HepG2 (cell line): ENCODE data around the gene COX4I2. TPM values are rescaled to one million over a fixed set of nuclear protein-coding genes. Genes with fewer than 3 reads are reported as not detected.

Source experiments
- ADNP ChIP-seq: sonication (generic); formaldehyde crosslinking; IDR thresholded peaks from 2 replicates; pipeline ENCODE4 v1.4.0; 2020; ENCODE audit warnings: missing genetic modification reagents
- ERF ChIP-seq: IDR thresholded peaks from 2 replicates; pipeline ENCODE4 v1.6.1; 2018; ENCODE audit warnings: missing biosample characterization, missing genetic modification reagents
- HNF4A ChIP-seq: sonication (generic); formaldehyde crosslinking; IDR thresholded peaks from 2 replicates; pipeline ENCODE4 v1.4.0; 2020; ENCODE audit warnings: missing genetic modification reagents
- MATR3 ChIP-seq: sonication (generic); formaldehyde crosslinking; IDR thresholded peaks from 2 replicates; pipeline ENCODE4 v1.4.0; 2020; ENCODE audit warnings: missing genetic modification reagents
- ONECUT2 ChIP-seq: sonication (generic); formaldehyde crosslinking; IDR thresholded peaks from 2 replicates; pipeline ENCODE4 v1.4.0; 2020; ENCODE audit warnings: missing genetic modification reagents
- SP2 ChIP-seq: sonication (generic); formaldehyde crosslinking; IDR thresholded peaks from 2 replicates; pipeline ENCODE4 v1.5.1; 2020; ENCODE audit warnings: mild to moderate bottlenecking, missing genetic modification reagents
- SRSF1 ChIP-seq: fragments of 200-400 bp; formaldehyde crosslinking; optimal IDR thresholded peaks from 2 replicates; pipeline ENCODE3; 2017; ENCODE audit warnings: mild to moderate bottlenecking, low read depth, low read length, moderate library complexity
- TCF7 ChIP-seq: sonication (generic); IDR thresholded peaks from 2 replicates; pipeline ENCODE4 v1.6.1; 2016; ENCODE audit warnings: antibody characterized with exemption, low read depth
- TCF7L2 ChIP-seq: IDR thresholded peaks from 2 replicates; pipeline ENCODE4 v1.6.1; 2011; ENCODE audit warnings: mild to moderate bottlenecking, low read depth, low read length, moderate library complexity
- TRAFD1 ChIP-seq: sonication (generic); formaldehyde crosslinking; IDR thresholded peaks from 2 replicates; pipeline ENCODE4 v1.5.1; 2020; ENCODE audit warnings: missing genetic modification reagents, mild to moderate bottlenecking, borderline replicate concordance
- ZEB1 ChIP-seq: IDR thresholded peaks from 2 replicates; pipeline ENCODE4 v1.6.1; 2012; ENCODE audit warnings: mild to moderate bottlenecking, low read depth, inconsistent platforms; ENCODE audit not compliant: insufficient replicate concordance
- ZNF589 ChIP-seq: sonication (generic); formaldehyde crosslinking; conservative IDR thresholded peaks from 2 replicates; pipeline ENCODE4 v1.8.0; 2022; ENCODE audit warnings: mild to moderate bottlenecking, moderate library complexity, missing genetic modification reagents
- polyA plus RNA-seq, 8 experiments: library from polyadenylated mRNA; depleted of rRNA in 3 of 8; stranded (reverse) in 7 of 8; unstranded in 1 of 8; fragments of >200 nt; fragmentation: Illumina TruSeq in 4 of 8; extraction: Trizol in 4 of 8; gene quantifications; 2 replicates each; pipeline versions ENCODE4 v1.2.1 to v1.2.3, GENCODE V29; 2011 to 2016; ENCODE audit warnings: low read depth in 4 of 8, missing spikeins in 1 of 8, mixed read lengths in 1 of 8; ENCODE audit not compliant: insufficient read depth in 1 of 8
- total RNA-seq, 5 experiments: library from RNA; depleted of rRNA; stranded (reverse); fragments of >200 nt; fragmentation: Illumina TruSeq; extraction: Trizol; gene quantifications; 2 replicates each; pipeline ENCODE4 v1.2.3, GENCODE V29; 2016; ENCODE audit warnings: low read depth in 1 of 5
- TF ChIP-seq, protein P1 (sequence below): sonication (generic); formaldehyde crosslinking; IDR thresholded peaks from 2 replicates; pipeline ENCODE4 v1.4.0; 2020; ENCODE audit warnings: missing genetic modification reagents
- TF ChIP-seq, protein P2 (sequence below): sonication (generic); formaldehyde crosslinking; IDR thresholded peaks from 2 replicates; pipeline ENCODE4 v1.5.0; 2020; ENCODE audit warnings: mild to moderate bottlenecking, missing genetic modification reagents, borderline replicate concordance
- TF ChIP-seq, protein P3 (sequence below): sonication (generic); formaldehyde crosslinking; IDR thresholded peaks from 2 replicates; pipeline ENCODE4 v1.5.0; 2020; ENCODE audit warnings: mild to moderate bottlenecking, missing genetic modification reagents
- TF ChIP-seq, protein P4 (sequence below): sonication (generic); formaldehyde crosslinking; IDR thresholded peaks from 2 replicates; pipeline ENCODE4 v1.5.0; 2020; ENCODE audit warnings: missing genetic modification reagents

The COX4I2 gene
- total and polyA plus RNA-seq, 2 of the 13 experiments (the other 11 are each of a cell fraction or from before 2014, with no cell fraction given), result 1.1 TPM; not detected in 1

- TF ChIP-seq, protein P1, sequence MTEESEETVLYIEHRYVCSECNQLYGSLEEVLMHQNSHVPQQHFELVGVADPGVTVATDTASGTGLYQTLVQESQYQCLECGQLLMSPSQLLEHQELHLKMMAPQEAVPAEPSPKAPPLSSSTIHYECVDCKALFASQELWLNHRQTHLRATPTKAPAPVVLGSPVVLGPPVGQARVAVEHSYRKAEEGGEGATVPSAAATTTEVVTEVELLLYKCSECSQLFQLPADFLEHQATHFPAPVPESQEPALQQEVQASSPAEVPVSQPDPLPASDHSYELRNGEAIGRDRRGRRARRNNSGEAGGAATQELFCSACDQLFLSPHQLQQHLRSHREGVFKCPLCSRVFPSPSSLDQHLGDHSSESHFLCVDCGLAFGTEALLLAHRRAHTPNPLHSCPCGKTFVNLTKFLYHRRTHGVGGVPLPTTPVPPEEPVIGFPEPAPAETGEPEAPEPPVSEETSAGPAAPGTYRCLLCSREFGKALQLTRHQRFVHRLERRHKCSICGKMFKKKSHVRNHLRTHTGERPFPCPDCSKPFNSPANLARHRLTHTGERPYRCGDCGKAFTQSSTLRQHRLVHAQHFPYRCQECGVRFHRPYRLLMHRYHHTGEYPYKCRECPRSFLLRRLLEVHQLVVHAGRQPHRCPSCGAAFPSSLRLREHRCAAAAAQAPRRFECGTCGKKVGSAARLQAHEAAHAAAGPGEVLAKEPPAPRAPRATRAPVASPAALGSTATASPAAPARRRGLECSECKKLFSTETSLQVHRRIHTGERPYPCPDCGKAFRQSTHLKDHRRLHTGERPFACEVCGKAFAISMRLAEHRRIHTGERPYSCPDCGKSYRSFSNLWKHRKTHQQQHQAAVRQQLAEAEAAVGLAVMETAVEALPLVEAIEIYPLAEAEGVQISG (CRISPR knock-in tag), result no peak
- TF ChIP-seq TRAFD1, result no peak
- TF ChIP-seq ADNP (CRISPR knock-in tag), result no peak
- TF ChIP-seq ONECUT2 (CRISPR knock-in tag), result peak; percentile 33; the same call in 1 of the 2 replicates
- TF ChIP-seq, protein P2, sequence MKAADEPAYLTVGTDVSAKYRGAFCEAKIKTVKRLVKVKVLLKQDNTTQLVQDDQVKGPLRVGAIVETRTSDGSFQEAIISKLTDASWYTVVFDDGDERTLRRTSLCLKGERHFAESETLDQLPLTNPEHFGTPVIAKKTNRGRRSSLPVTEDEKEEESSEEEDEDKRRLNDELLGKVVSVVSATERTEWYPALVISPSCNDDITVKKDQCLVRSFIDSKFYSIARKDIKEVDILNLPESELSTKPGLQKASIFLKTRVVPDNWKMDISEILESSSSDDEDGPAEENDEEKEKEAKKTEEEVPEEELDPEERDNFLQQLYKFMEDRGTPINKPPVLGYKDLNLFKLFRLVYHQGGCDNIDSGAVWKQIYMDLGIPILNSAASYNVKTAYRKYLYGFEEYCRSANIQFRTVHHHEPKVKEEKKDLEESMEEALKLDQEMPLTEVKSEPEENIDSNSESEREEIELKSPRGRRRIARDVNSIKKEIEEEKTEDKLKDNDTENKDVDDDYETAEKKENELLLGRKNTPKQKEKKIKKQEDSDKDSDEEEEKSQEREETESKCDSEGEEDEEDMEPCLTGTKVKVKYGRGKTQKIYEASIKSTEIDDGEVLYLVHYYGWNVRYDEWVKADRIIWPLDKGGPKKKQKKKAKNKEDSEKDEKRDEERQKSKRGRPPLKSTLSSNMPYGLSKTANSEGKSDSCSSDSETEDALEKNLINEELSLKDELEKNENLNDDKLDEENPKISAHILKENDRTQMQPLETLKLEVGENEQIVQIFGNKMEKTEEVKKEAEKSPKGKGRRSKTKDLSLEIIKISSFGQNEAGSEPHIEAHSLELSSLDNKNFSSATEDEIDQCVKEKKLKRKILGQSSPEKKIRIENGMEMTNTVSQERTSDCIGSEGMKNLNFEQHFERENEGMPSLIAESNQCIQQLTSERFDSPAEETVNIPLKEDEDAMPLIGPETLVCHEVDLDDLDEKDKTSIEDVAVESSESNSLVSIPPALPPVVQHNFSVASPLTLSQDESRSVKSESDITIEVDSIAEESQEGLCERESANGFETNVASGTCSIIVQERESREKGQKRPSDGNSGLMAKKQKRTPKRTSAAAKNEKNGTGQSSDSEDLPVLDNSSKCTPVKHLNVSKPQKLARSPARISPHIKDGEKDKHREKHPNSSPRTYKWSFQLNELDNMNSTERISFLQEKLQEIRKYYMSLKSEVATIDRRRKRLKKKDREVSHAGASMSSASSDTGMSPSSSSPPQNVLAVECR (CRISPR knock-in tag), result no peak; the same call in 1 of the 2 replicates
- TF ChIP-seq ZEB1, result no peak
- TF ChIP-seq ERF, result no peak; the same call in 1 of the 2 replicates
- TF ChIP-seq MATR3 (CRISPR knock-in tag), result no peak
- TF ChIP-seq TCF7, result no peak
- TF ChIP-seq HNF4A (CRISPR knock-in tag), result no peak
- TF ChIP-seq, protein P3, sequence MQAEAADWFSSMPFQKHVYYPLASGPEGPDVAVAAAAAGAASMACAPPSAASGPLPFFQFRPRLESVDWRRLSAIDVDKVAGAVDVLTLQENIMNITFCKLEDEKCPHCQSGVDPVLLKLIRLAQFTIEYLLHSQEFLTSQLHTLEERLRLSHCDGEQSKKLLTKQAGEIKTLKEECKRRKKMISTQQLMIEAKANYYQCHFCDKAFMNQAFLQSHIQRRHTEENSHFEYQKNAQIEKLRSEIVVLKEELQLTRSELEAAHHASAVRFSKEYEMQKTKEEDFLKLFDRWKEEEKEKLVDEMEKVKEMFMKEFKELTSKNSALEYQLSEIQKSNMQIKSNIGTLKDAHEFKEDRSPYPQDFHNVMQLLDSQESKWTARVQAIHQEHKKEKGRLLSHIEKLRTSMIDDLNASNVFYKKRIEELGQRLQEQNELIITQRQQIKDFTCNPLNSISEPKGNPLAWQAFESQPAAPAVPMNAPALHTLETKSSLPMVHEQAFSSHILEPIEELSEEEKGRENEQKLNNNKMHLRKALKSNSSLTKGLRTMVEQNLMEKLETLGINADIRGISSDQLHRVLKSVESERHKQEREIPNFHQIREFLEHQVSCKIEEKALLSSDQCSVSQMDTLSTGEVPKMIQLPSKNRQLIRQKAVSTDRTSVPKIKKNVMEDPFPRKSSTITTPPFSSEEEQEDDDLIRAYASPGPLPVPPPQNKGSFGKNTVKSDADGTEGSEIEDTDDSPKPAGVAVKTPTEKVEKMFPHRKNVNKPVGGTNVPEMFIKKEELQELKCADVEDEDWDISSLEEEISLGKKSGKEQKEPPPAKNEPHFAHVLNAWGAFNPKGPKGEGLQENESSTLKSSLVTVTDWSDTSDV (CRISPR knock-in tag), result peak; percentile 96
- no peak; the same call in 1 of the 2 replicates for TF ChIP-seq SP2 (CRISPR knock-in tag)
- TF ChIP-seq ZNF589 (CRISPR knock-in tag), result no peak
- TF ChIP-seq TCF7L2, result no peak
- TF ChIP-seq SRSF1, result peak; percentile 93
- TF ChIP-seq, protein P4, sequence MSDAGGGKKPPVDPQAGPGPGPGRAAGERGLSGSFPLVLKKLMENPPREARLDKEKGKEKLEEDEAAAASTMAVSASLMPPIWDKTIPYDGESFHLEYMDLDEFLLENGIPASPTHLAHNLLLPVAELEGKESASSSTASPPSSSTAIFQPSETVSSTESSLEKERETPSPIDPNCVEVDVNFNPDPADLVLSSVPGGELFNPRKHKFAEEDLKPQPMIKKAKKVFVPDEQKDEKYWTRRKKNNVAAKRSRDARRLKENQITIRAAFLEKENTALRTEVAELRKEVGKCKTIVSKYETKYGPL (CRISPR knock-in tag), result peak; percentile 31; the same call in 1 of the 2 replicates
These were observed 31.6 kb upstream of the COX4I2 start (continued) for GRCh38 chr20:31605902-31606803.
